Activated CD8-positive, alpha-beta memory T cell treated with anti-CD3 and anti-CD28 coated beads, Interleukin-2, amount 50 U/mL, for 1 hour (primary cell): ENCODE results near the gene LRRC17.

Experiments used
- DNase-seq: peaks from one replicate; pipeline ENCODE4 v3.0.0-alpha.2; 2020; ENCODE audit errors: extremely low read depth

Gene LRRC17

GRCh38 chr7:102988631-102989560 is 76.1 kb downstream of the LRRC17 start:
- DNase-seq, result no peak

- DNase-seq, result no peak
These were observed 77.8 kb downstream of the LRRC17 start for GRCh38 chr7:102990642-102991041.

- no peak for DNase-seq
These were observed 78.3 kb downstream of the LRRC17 start for GRCh38 chr7:102991077-102991539.

- no peak for DNase-seq
These were observed 78.9 kb downstream of the LRRC17 start for GRCh38 chr7:102991540-102992214.

- no peak for DNase-seq
These were observed 79.7 kb downstream of the LRRC17 start for GRCh38 chr7:102992509-102992937.

GRCh38 chr7:102992938-102993717 is 80.3 kb downstream of the LRRC17 start:
- no peak for DNase-seq

- DNase-seq, result no peak
These were observed 80.9 kb downstream of the LRRC17 start for GRCh38 chr7:102993718-102994029.

- DNase-seq, result no peak
These were observed 81.8 kb downstream of the LRRC17 start for GRCh38 chr7:102994567-102994966.
